WERI-Rb-1 (cell line): ENCODE measurements around the gene CNIH2.

Source experiments
- DNase-seq: peaks from one replicate; pipeline ENCODE4 v3.0.0-alpha.2; 2020
- H3K27ac ChIP-seq: fragments of 250-450 bp; sonication (Bioruptor Pico); 2 replicates; pipeline ENCODE4 v1.5.1; 2020; ENCODE audit warnings: mild to moderate bottlenecking, moderate library complexity
- H3K27me3 ChIP-seq: fragments of 250-450 bp; sonication (Bioruptor Pico); 2 replicates; pipeline ENCODE4 v1.5.1; 2021; ENCODE audit warnings: mild to moderate bottlenecking, low read depth, moderate library complexity; ENCODE audit not compliant: insufficient read depth, severe bottlenecking
- H3K36me3 ChIP-seq: fragments of 250-450 bp; sonication (Bioruptor Pico); 2 replicates; pipeline ENCODE4 v1.5.1; 2020; ENCODE audit warnings: mild to moderate bottlenecking, moderate library complexity
- H3K4me3 ChIP-seq: 2 replicates; pipeline ENCODE4 v1.5.1; 2011; ENCODE audit warnings: low read depth, mild to moderate bottlenecking, control low read depth, low read length
- H3K9me3 ChIP-seq: fragments of 250-450 bp; sonication (Bioruptor Pico); 2 replicates; pipeline ENCODE4 v1.5.1; 2021; ENCODE audit warnings: mild to moderate bottlenecking, moderate library complexity; ENCODE audit not compliant: severe bottlenecking
- CTCF ChIP-seq: IDR thresholded peaks from 2 replicates; pipeline ENCODE4 v1.5.1; 2011; ENCODE audit warnings: low read depth, mild to moderate bottlenecking, control low read depth, inconsistent platforms, low read length

The CNIH2 gene

DNA sequence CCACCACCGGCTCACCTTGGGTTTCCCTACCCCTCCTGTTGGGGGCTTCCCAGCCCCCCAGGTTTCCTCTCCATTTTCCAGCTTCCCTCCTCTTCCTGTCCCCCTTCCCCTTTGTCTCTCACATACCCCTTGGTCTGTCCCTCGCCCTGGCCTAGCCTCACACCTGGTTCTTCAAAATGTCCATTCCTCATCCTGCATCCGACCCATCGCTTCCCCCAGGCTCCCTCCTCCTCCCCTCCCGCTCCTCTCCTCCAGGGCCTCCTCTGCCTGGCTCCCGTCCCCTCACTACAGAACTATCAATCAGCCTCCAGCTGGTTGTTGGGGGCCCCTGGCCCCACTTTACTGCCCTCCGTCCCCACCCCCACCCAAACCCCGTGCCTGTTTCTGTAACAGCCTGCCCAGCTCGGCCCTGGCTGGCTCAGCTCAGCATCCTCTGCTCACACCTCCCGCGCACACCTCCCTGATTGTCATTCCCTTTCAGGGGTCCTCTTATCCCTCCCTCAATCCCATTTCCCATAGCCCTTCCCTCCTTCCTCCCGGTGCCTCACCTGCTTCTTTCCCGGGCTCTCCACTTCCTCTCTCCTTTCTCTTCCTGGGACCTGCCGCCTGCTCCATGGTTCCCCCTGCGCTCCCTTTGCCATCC lies 1.2 kb downstream of the CNIH2 start:
- Histone ChIP-seq H3K27me3 (no peaks in the 10 kb centered on the region), H3K4me3 (peak overlapping the region; percentile 48), H3K27ac (no peak overlapping the region), H3K36me3 (peaks cover 25% of the 10 kb centered on the region), H3K9me3 (no peaks in the 10 kb centered on the region)
- no peak for TF ChIP-seq CTCF
- no peak for DNase-seq

- TF ChIP-seq CTCF = no peak
- Histone ChIP-seq H3K27me3 (no peaks in the 10 kb centered on the region), H3K9me3 (no peaks in the 10 kb centered on the region), H3K4me3 (no peak overlapping the region), H3K36me3 (peaks cover 26% of the 10 kb centered on the region), H3K27ac (no peak overlapping the region)
- no peak for DNase-seq
These were observed 2.5 kb downstream of the CNIH2 start for GRCh38 chr11:66280428-66280827.

- Histone ChIP-seq H3K27ac (no peak overlapping the region), H3K36me3 (peaks cover 22% of the 10 kb centered on the region), H3K4me3 (no peak overlapping the region), H3K27me3 (no peaks in the 10 kb centered on the region), H3K9me3 (no peaks in the 10 kb centered on the region)
- DNase-seq = no peak
- TF ChIP-seq CTCF = no peak
These were observed 3.0 kb downstream of the CNIH2 start for GRCh38 chr11:66281001-66281400.

GRCh38 chr11:66281776-66282467 lies 3.9 kb downstream of the CNIH2 start:
- H3K36me3 ChIP-seq = peaks cover 26% of the 10 kb centered on the region

GRCh38 chr11:66282468-66283455 lies 4.8 kb downstream of the CNIH2 start:
- no peaks in the 10 kb centered on the region for H3K9me3 ChIP-seq
- peak; percentile 97 for TF ChIP-seq CTCF
- no peaks in the 10 kb centered on the region for H3K27me3 ChIP-seq
- DNase-seq = peak; percentile 98
- peaks cover 29% of the 10 kb centered on the region for H3K36me3 ChIP-seq
- H3K27ac ChIP-seq = peak overlapping the region; percentile 48; the same call in 1 of the 2 replicates
- H3K4me3 ChIP-seq = no peak overlapping the region

More at GRCh38 chr11:66281776-66282467, 3.9 kb downstream of the CNIH2 start:
- no peak for TF ChIP-seq CTCF
- Histone ChIP-seq H3K27me3 (no peaks in the 10 kb centered on the region), H3K9me3 (no peaks in the 10 kb centered on the region), H3K4me3 (no peak overlapping the region), H3K27ac (no peak overlapping the region)
- no peak for DNase-seq
